ENCODE data around the gene UST. TPM values are rescaled to one million over a fixed set of nuclear protein-coding genes. Genes with fewer than 3 reads are reported as not detected.

Gene UST
- total RNA-seq, 1 experiment from 2014 or later: 6.1 TPM

DNA sequence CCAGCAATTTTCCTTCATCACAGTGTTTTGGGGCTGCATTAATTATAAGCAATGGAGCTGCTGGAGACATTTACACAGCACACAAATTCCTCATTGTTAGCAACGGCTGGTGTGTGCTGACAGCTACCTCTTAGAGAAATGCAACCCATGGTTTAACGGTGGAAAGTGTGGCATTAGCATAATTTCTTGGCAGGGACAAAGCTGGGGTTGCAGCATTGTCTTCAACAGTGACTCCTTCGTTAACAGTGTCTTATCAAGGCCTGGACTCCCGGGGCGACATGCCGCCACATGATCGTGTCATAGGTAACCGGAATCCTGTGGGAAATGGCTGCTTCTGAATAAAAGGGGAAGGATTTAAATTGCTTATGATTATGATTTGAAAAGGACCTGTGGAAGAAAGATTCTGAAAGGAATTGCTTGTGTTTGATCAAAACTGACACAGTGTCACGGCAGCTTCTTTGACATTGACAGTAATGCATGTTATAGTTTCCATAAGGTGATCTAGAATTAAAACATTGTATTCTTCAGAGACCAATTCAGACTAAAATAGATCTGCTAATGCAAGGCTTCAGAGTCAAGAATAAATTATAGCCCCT is 128.0 kb downstream of the UST start:
- TF ChIP-seq SP1 (IDR thresholded peaks at IDR 0.05; ENCODE audit: low read depth) (no peak), SRF (IDR thresholded peaks at IDR 0.05; ENCODE audit: low read depth) (no peak), ZNF274 (IDR thresholded peaks at IDR 0.05; ENCODE audit: low read depth, low read length) (no peak), JUND (IDR thresholded peaks at IDR 0.05) (no peak), ELF1 (IDR thresholded peaks at IDR 0.05; ENCODE audit: borderline replicate concordance, low read depth) (no peak), POLR2AphosphoS5 (IDR thresholded peaks at IDR 0.05; ENCODE audit: low read depth, low read length) (no peak), CEBPB (IDR thresholded peaks at IDR 0.05; ENCODE audit: low read depth) (no peak), EGR1 (IDR thresholded peaks at IDR 0.05; ENCODE audit: low read depth) (no peak), YY1 (IDR thresholded peaks at IDR 0.05; ENCODE audit: extremely low read depth, insufficient replicate concordance, low read depth, low read length) (no peak), FOSL1 (IDR thresholded peaks at IDR 0.05; ENCODE audit: low read depth) (no peak), CBX3 (IDR thresholded peaks at IDR 0.05; ENCODE audit: low read depth) (no peak), TCF7L2 (IDR thresholded peaks at IDR 0.05; ENCODE audit: borderline replicate concordance, extremely low read depth, insufficient read depth, insufficient read length) (no peak), POLR2A (IDR thresholded peaks at IDR 0.05; ENCODE audit: borderline replicate concordance, extremely low read depth, insufficient read depth, insufficient read length) (no peak)
- TF ChIP-seq, protein P1, sequence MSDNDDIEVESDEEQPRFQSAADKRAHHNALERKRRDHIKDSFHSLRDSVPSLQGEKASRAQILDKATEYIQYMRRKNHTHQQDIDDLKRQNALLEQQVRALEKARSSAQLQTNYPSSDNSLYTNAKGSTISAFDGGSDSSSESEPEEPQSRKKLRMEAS (IDR thresholded peaks at IDR 0.05): no peak
- TF ChIP-seq, protein P2, sequence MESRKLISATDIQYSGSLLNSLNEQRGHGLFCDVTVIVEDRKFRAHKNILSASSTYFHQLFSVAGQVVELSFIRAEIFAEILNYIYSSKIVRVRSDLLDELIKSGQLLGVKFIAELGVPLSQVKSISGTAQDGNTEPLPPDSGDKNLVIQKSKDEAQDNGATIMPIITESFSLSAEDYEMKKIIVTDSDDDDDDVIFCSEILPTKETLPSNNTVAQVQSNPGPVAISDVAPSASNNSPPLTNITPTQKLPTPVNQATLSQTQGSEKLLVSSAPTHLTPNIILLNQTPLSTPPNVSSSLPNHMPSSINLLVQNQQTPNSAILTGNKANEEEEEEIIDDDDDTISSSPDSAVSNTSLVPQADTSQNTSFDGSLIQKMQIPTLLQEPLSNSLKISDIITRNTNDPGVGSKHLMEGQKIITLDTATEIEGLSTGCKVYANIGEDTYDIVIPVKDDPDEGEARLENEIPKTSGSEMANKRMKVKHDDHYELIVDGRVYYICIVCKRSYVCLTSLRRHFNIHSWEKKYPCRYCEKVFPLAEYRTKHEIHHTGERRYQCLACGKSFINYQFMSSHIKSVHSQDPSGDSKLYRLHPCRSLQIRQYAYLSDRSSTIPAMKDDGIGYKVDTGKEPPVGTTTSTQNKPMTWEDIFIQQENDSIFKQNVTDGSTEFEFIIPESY (IDR thresholded peaks at IDR 0.05; ENCODE audit: extremely low read depth, insufficient replicate concordance, low read length): no peak
- TF ChIP-seq, protein P3, sequence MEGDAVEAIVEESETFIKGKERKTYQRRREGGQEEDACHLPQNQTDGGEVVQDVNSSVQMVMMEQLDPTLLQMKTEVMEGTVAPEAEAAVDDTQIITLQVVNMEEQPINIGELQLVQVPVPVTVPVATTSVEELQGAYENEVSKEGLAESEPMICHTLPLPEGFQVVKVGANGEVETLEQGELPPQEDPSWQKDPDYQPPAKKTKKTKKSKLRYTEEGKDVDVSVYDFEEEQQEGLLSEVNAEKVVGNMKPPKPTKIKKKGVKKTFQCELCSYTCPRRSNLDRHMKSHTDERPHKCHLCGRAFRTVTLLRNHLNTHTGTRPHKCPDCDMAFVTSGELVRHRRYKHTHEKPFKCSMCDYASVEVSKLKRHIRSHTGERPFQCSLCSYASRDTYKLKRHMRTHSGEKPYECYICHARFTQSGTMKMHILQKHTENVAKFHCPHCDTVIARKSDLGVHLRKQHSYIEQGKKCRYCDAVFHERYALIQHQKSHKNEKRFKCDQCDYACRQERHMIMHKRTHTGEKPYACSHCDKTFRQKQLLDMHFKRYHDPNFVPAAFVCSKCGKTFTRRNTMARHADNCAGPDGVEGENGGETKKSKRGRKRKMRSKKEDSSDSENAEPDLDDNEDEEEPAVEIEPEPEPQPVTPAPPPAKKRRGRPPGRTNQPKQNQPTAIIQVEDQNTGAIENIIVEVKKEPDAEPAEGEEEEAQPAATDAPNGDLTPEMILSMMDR (IDR thresholded peaks at IDR 0.05 in 2 of 3, conservative IDR thresholded peaks at IDR 0.05 in 1 of 3; ENCODE audit: borderline replicate concordance in 1 of 3, insufficient read depth in 1 of 3, low read depth in 2 of 3, low read length in 2 of 3): no peak
- TF ChIP-seq, protein P4, sequence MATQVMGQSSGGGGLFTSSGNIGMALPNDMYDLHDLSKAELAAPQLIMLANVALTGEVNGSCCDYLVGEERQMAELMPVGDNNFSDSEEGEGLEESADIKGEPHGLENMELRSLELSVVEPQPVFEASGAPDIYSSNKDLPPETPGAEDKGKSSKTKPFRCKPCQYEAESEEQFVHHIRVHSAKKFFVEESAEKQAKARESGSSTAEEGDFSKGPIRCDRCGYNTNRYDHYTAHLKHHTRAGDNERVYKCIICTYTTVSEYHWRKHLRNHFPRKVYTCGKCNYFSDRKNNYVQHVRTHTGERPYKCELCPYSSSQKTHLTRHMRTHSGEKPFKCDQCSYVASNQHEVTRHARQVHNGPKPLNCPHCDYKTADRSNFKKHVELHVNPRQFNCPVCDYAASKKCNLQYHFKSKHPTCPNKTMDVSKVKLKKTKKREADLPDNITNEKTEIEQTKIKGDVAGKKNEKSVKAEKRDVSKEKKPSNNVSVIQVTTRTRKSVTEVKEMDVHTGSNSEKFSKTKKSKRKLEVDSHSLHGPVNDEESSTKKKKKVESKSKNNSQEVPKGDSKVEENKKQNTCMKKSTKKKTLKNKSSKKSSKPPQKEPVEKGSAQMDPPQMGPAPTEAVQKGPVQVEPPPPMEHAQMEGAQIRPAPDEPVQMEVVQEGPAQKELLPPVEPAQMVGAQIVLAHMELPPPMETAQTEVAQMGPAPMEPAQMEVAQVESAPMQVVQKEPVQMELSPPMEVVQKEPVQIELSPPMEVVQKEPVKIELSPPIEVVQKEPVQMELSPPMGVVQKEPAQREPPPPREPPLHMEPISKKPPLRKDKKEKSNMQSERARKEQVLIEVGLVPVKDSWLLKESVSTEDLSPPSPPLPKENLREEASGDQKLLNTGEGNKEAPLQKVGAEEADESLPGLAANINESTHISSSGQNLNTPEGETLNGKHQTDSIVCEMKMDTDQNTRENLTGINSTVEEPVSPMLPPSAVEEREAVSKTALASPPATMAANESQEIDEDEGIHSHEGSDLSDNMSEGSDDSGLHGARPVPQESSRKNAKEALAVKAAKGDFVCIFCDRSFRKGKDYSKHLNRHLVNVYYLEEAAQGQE (IDR thresholded peaks at IDR 0.05; ENCODE audit: low read depth): no peak
- TF ChIP-seq, protein P5, sequence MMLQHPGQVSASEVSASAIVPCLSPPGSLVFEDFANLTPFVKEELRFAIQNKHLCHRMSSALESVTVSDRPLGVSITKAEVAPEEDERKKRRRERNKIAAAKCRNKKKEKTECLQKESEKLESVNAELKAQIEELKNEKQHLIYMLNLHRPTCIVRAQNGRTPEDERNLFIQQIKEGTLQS (IDR thresholded peaks at IDR 0.05): no peak
- Histone ChIP-seq H3K27me3 (ENCODE audit: insufficient read depth, low read length) (no peaks in the 10 kb centered on the region), H3K4me3 (replicated peaks in 1 of 2; ENCODE audit: low read depth in 1 of 2, low read length in 2 of 2) (no peak overlapping the region), H2AFZ (ENCODE audit: low read depth, low read length, poor library complexity, severe bottlenecking) (no peak overlapping the region), H3K9me2 (ENCODE audit: insufficient read depth) (no peaks in the 10 kb centered on the region), H3K9me3 (ENCODE audit: control insufficient read depth in 1 of 2, insufficient read depth in 1 of 2, low read depth in 1 of 2, low read length in 2 of 2) (no peaks in the 10 kb centered on the region), H3K4me1 (ENCODE audit: control insufficient read depth in 1 of 2, insufficient read depth in 2 of 2, low read length in 2 of 2) (peaks cover 0 to 4% of the 10 kb centered on the region in 2 experiments; a peak in 2 of 4 replicates), H3K4me2 (ENCODE audit: low read length) (no peak overlapping the region), H3K79me2 (ENCODE audit: insufficient read depth, low read length) (no peaks in the 10 kb centered on the region), H4K20me1 (ENCODE audit: insufficient read depth) (no peaks in the 10 kb centered on the region), H3K36me3 (ENCODE audit: control insufficient read depth in 1 of 2, insufficient read depth in 2 of 2, low read length in 2 of 2) (no peaks in the 10 kb centered on the region), H3K27ac (ENCODE audit: low read depth, low read length) (no peak overlapping the region), H3K9ac (ENCODE audit: low read length) (no peak overlapping the region)
- POLR2A ChIA-PET: no interaction called here
- CTCF ChIA-PET: no interaction called here
- intact Hi-C loops (cut with micrococcal nuclease): no loop called here
- RAD21 ChIA-PET (ENCODE audit: low non-redundant PET in 1 of 2, low total read pairs in 2 of 2, uncharacterized antibody in 2 of 2, unreplicated experiment in 2 of 2): no interaction called here
- DNase-seq (ENCODE audit: low read depth, low spot score) (no peak), ATAC-seq (no peak)
- BruUV-seq (replicated peaks): no TSS peak
